Measurements from ENCODE around the gene NEUROG3. TPM values are rescaled to one million over a fixed set of nuclear protein-coding genes. Genes with fewer than 3 reads are reported as not detected.

The NEUROG3 gene, protein sequence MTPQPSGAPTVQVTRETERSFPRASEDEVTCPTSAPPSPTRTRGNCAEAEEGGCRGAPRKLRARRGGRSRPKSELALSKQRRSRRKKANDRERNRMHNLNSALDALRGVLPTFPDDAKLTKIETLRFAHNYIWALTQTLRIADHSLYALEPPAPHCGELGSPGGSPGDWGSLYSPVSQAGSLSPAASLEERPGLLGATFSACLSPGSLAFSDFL
- not detected in 2 replicates for total RNA-seq

GRCh38 chr10:69573056-69573806 lies at the start of gene NEUROG3:
TSS of gene NEUROG3 (minus strand) at chr10:69573422. CDS start at chr10:69573043, 379 bp downstream.

Other genes with a start within 250 kb of the NEUROG3 start
- 0.18 TPM in 1 of 2 replicates, not detected in the other for gene TACR2, start 156.5 kb downstream of the NEUROG3 start, total RNA-seq
- 6.0 and 7.4 TPM in 2 replicates for gene TSPAN15, start 122.0 kb downstream of the NEUROG3 start, total RNA-seq
- gene FAM241B, start 56.8 kb upstream of the NEUROG3 start, total RNA-seq = not detected in 2 replicates
- gene COL13A1, start 228.5 kb upstream of the NEUROG3 start, total RNA-seq = 26.9 and 27.9 TPM in 2 replicates

Measured in cardiac atrium fibroblast (primary cell).